ENCODE results near the gene ITIH1. TPM values are rescaled to one million over a fixed set of nuclear protein-coding genes. Genes with fewer than 3 reads are reported as not detected.
A peak's percentile ranks its signal among the peaks of the same experiment; 100 is the strongest.

ITIH1 gene
- polyA plus RNA-seq, 3 donors = 0.12 TPM; not detected in 2

DNA sequence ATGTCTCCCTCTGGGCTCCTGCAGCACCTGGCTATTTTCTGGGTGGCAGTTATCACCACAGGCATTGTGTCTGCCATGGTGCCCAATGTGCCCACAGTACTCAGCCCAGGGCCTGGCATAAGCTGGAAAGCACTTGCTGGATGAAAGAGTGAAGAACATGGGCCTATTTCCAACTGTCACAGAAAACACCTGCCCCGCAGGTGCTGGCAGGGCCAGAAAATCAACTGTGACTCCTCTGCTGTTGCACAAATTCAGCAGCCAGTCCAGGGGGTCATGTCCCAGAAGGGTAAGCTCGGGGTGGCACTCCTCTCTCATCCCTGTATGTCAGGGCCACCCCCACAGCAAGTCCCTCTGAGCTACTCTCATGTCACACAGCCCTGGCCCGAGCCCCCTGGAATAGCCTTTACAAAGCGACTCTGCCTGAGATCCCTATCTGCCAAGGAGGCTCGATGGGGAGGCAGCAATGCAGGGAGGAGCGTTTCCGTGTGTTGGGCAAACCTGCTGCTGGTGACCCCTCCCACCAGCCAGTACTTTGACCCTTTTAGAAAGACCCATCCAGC, 34.1 kb downstream of the ITIH1 start:
- no peak for DNase-seq

GRCh38 chr3:52813810-52814209, 36.4 kb downstream of the ITIH1 start:
- no peak for DNase-seq

- no peak for DNase-seq
Measured at GRCh38 chr3:52816199-52816598, 38.8 kb downstream of the ITIH1 start.

DNA sequence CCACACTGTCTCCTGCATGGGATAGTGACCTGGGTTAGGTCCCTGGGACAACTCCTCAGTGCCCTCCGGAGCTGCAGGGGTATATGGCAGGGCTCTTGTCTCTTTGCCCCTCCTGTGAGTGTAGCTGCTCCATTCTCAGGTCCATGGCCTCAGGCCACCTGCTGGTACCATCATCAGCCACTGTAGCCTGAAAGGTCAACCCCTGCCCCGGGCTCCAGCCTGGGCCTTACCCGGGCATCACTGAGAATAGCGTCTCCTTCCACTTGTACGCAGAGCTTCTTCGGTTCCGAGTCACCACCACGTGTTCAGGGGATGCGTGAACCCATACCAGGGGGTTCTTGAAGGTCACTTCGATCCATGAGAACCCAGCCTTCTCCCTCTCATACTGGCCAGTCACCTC, 39.3 kb downstream of the ITIH1 start:
- DNase-seq = no peak

DNA sequence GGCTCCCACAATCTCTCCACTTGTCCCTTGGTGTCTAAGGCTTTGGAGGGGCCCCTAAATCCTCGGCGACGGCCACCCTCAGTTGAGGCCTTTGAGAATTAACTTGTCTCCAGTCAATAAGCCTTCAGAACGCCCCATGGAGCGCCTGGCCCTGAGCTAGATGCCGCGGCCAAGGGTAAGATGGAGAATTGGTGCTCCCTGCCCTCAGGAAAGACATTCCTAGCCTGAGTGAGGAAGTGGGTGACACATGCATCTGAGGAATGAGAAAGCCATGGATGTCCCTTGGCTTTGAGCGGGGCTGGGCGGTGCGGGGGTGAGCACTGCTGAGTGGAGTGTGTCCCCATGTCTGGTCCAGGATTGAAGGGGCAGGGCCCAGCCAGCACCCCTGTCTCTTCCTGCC, 39.8 kb downstream of the ITIH1 start:
- no peak for DNase-seq

DNA sequence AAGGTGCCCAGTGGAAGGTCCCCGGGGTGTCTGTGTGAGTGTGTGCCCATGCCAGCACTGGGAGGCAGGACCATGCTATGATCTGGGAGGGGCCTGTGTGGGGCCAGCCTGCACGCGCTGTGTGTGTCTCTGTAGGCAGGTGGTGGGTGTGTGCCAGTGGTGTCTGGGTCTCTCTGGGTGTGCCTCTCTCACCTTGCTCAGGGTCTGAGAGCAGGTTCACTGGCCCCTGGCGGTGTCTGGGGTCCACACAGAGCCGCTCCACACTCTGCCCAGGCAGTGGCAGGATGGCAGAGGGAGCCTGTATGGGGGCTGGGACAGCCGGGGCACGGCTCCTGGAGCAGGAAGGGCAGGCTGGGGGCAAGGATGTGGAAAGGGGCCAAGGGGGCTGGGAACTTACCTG, 40.5 kb downstream of the ITIH1 start:
- no peak for DNase-seq

GRCh38 chr3:52819936-52820335, 42.5 kb downstream of the ITIH1 start:
- DNase-seq = no peak

- DNase-seq = no peak
Measured at GRCh38 chr3:52820736-52821135, 43.3 kb downstream of the ITIH1 start.

- no peak for DNase-seq
Measured at GRCh38 chr3:52822363-52822762, 45.0 kb downstream of the ITIH1 start.

- DNase-seq = no peak
Measured at GRCh38 chr3:52824037-52824436, 46.6 kb downstream of the ITIH1 start.

DNA sequence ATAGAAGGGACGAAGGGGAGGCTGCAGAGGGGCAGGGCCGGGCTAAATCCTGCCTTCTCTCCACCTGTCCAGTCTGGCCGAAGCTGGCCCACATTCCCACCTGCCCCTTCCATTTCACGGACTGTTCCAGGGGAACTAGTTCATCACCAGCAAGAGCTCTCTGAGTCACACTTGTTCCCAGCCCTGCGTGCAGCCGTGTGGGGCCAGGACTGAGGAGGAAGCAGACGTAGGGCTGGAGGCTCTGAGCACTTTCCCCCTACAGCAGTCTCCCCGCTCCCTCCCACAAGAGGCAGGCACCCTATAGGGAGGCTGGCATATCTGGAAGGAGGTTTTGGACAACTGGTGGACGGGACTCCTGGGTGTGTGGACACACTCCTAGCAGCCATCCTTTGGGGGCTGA, 50.0 kb downstream of the ITIH1 start:
- DNase-seq = no peak

- peak; percentile 22 for DNase-seq
Measured at GRCh38 chr3:52827866-52828376, 50.5 kb downstream of the ITIH1 start.

- no peak for DNase-seq
Measured at GRCh38 chr3:52829482-52829881, 52.1 kb downstream of the ITIH1 start.

DNA sequence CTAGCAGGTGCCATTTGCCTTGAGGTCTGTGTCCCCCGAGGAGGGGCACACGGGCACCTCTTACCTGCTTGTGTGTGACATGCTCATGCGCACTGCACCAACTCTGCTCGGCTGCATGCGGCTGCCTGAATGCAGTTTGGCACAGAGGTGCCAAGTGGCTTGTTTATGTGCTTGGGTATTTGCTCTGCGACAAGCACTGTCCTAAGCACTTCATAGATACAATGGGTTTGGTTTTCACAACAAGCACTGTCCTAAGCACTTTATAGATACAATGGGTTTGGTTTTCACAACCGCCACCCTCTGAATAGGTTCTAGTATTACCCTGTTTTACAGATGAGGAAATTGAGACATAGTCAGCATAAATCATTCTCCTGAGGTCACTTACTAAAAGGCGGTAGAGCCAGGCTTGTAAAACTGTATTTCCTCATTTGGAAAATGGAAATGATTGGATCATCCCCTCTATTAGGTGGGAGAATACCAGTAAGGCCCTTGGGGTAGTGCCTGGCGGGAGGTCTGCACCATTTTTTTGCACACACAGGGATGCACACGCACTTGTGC, 52.6 kb downstream of the ITIH1 start:
- no peak for DNase-seq

DNA sequence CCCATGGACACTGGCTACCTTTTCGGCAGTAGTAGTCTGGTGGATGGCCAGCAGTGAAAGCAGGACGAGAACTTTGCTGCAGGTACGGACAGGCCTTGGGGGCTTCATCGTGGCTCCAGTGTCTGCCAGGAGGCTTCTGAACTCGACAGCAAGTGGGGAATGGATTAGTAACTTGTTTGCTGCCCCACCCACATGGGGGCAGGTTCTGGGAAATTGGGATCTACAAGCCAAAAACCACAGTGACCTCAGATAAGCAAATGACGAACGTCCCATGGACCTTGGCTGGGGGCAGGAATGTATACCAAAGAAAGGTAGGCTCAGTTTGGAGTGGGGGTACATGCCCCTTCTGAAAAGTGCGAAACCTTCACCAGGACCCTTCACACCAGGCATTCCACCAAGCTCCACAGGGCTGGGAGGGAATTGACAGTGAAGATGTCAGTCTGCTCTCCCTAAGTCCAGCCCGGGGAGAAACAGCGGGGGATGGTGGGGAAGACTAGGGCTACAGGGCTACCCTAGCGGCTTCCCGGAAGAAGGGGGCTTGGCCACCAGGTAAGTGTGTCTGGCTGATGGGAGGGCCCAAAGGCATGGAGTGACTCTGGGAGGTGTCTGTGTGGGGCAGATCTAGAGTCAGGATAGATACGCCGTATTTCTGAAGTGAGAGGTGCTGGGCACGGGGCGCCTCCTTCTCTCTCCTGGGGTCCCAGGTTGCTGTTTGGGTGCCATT, 53.3 kb downstream of the ITIH1 start, which contains the start of gene ITIH4:
Gene ITIH4, minus strand, starts transcription at position 138 of the 724 bp plus-strand sequence. Its CDS starts 30 bp downstream, at position 108.
- DNase-seq = no peak

DNA sequence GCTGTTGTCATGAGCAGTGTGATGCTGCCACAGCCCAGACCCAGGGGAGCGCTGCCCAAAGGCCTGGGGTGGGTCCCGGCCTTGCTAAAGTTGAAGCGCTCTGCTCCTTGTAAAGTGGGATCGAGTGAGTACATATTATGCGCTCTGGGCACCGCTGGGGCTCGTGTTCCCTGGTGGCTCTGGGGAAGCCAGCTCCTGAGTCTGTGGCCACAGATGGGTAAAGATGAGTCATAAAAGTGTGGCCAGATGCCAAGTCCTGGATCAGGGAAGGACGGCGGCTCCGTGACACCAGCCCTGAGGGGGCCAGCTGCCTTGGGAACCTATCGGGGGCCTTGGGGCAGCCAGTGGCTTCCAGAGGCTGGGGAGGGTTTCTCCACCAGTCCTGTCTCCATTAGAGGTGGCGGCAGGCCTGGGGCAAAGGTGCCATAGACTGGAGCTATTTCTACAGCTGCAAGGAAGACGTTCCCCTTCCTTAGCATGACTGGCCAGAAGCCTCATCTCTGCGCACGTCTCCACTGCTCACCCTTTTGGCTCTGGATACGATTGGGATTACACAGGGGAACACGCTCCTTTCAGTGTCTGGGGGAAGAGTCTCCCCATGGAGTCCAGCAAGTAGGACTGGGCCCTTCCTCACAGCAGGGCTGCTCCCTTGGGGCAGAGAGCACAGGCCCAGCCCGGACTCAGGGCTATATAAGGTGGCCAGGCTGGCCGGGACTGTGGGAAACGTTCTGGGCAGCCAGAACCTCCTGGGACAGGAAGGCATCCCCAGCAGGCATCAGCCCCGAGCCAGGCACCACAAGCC, 54.3 kb downstream of the ITIH1 start:
- no peak for DNase-seq

DNA sequence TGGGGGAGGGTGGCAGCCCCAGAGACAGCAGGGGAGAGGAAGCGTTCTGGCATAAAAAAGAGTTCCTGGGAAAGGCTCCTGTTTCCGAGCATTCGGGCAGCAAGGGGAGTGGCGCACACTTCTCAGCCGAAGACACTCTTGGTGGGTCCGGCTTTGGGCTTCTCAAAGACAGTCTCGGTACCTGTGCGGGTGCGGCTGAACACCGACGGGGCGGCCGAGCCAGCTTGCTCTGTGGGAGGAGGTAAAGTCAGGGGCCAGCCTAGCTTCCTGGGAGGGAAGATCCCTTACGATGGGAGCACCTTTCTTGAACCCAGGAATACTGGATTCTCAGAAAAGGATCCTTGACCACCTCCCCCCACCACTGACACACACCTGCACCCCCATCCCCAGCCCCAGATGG, 55.8 kb downstream of the ITIH1 start:
- DNase-seq = no peak

- no peak for DNase-seq
Measured at GRCh38 chr3:52834871-52835501, 57.6 kb downstream of the ITIH1 start, which contains the start of gene MUSTN1. Gene MUSTN1, minus strand, starts transcription at chr3:52835019. Its CDS starts 71 bp downstream, at chr3:52834948.

DNA sequence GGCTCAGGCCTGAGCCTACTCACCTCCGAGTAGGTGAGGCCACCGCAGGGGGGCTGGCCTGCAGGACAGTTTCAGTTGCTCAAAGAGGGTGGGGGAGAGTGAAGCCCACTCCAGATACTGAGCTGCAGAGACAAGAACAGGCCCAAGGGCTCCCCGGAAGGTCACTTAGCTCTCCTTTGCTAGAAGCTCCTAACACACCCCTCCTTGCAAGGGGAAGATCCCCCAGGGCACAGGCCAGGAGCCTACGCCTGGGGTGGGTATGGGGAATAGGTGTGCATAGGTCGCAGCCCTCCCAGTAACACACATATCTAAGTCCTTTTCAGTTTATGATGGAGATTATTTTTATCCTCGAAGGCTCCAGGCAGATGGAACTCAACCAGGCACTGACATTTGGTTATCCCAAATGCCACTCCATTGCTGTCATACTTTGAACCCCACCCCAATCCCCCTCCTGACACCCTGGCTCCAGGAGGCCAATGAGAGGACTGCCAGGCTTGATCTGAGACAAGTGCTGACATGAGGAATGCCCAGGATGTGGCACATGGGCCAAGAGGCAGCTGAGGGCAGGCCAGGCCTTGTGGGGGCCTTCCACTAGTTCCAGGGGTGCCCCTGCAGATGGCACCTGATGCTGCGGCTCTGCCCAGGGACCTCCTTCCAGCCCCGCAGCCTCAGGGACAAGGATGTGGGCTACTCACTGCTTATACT, 58.5 kb downstream of the ITIH1 start:
- DNase-seq = no peak

DNA sequence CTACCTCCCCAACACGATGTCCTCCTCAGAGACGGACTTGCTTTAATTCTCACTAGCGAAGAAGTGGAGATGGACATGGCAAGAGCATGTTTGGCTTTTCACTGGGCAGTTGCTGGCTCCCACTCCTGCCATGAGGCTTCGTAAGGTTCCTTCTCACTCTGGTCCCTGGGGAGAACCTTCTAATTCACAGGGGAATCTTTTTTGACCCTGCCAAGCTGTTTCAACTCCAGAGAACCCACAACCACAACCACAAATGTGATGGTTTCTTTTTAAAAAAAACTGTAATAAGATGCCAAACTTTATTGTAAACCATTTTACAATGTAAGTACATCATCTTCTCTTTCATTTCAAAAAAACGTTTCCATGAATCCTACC, 59.1 kb downstream of the ITIH1 start:
- DNase-seq = no peak

GRCh38 chr3:52836986-52837385, 59.6 kb downstream of the ITIH1 start:
- no peak for DNase-seq

All from renal pelvis (tissue), 4 donors.